KOPT-K1 (cell line): ENCODE measurements around the gene FZD8.

ENCODE experiments used
- H3K27ac ChIP-seq: fragments of 200-600 bp; sonication (generic); 2 replicates; pipeline ENCODE4 v1.5.1; 2016; ENCODE audit warnings: antibody characterized with exemption, mild to moderate bottlenecking, low read depth, low read length; ENCODE audit not compliant: poor library complexity, severe bottlenecking
- H3K36me3 ChIP-seq: fragments of 200-600 bp; sonication (generic); 2 replicates; pipeline ENCODE4 v1.5.1; 2017; ENCODE audit warnings: antibody characterized with exemption, mild to moderate bottlenecking, low read length, moderate library complexity; ENCODE audit not compliant: insufficient read depth
- H3K9me3 ChIP-seq: fragments of 200-600 bp; sonication (generic); 2 replicates; pipeline ENCODE4 v1.5.1; 2017; ENCODE audit warnings: antibody characterized with exemption, low read length, mild to moderate bottlenecking; ENCODE audit not compliant: insufficient read depth, poor library complexity, severe bottlenecking

Gene FZD8

DNA sequence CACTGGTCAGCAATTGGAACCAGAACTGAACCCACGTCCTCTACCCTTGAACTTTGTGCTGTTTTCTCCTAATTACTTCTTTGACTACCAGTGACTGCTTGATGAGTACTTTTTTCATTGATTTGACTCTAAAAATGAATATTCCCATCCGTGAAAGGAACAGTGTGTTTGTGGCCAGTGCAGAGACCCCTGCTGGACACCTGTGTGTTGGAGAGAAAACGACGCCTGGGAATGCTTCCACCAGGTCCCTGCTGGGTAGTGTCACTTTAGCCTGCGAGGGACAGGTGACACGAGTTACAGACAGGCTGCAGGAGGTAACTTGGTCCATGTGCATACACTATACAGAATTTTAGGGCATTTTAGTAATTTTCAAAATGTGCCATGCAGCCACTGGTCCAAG, 43.7 kb downstream of the FZD8 start:
- Histone ChIP-seq H3K9me3 (no peaks in the 10 kb centered on the region), H3K36me3 (no peaks in the 10 kb centered on the region), H3K27ac (no peak overlapping the region)

DNA sequence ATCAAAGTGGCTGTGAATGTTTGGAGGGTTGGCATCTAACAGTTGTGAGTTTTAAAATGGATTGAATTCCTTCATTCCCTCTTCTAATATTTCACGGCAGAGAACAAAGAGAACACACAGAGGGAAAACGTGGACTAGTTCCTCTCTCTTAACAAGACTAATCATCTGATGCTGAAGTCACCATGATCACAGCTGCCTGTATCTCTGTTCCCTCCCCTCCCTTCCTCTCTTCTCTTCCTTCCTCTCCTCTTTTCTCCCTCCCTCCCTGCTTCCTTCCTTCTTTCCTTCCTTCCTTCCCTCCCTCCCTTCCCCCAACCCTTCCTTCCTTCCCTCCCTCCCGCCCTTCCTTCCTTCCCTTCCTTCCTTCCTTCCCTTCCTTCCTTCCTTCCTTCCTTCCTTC, 47.0 kb downstream of the FZD8 start:
- H3K9me3 ChIP-seq: peaks cover 26% of the 10 kb centered on the region
- H3K27ac ChIP-seq: no peak overlapping the region
- H3K36me3 ChIP-seq: no peaks in the 10 kb centered on the region

GRCh38 chr10:35594115-35595079, 47.7 kb downstream of the FZD8 start:
- no peak overlapping the region for H3K27ac ChIP-seq
- H3K36me3 ChIP-seq: no peaks in the 10 kb centered on the region
- peaks cover 26% of the 10 kb centered on the region for H3K9me3 ChIP-seq

GRCh38 chr10:35592441-35592840, 49.7 kb downstream of the FZD8 start:
- Histone ChIP-seq H3K36me3 (no peaks in the 10 kb centered on the region), H3K9me3 (peaks cover 26% of the 10 kb centered on the region), H3K27ac (no peak overlapping the region)

- Histone ChIP-seq H3K9me3 (peaks cover 26% of the 10 kb centered on the region), H3K36me3 (no peaks in the 10 kb centered on the region), H3K27ac (no peak overlapping the region)
Observed at GRCh38 chr10:35588836-35589235, 53.3 kb downstream of the FZD8 start.
